SK-MEL-5 (cell line): ENCODE data around the gene SNRNP25. TPM values are rescaled to one million over a fixed set of nuclear protein-coding genes. Genes with fewer than 3 reads are reported as not detected.
"Not testable (repeated sequence)": the region's sequence is repeated elsewhere in the genome, so short reads cannot be mapped to it uniquely, and the experiment has no call there.

Experiments used
- DNase-seq: peaks from one replicate; pipeline ENCODE4 v3.0.0-alpha.2; 2016; ENCODE audit warnings: low read depth, low spot score
- in situ Hi-C: cut with HindIII; loops from 2 replicates; pipeline ENCODE4 v1.10.0; 2016; ENCODE audit warnings: low sequenced_read_pairs, high pct_unique_total_duplicates, low pct_unique_long_range_greater_than_20kb
- polyA plus RNA-seq, 2 experiments: library from polyadenylated mRNA; depleted of rRNA; stranded (reverse); fragments of >200 nt; gene quantifications; 2 replicates each; pipeline ENCODE4 v1.2.3, GENCODE V29; 2015
- total RNA-seq: library from RNA; depleted of rRNA; stranded (reverse); fragments of >200 nt; shearing (Covaris generic); gene quantifications from 2 replicates; pipeline ENCODE4 v1.2.3, GENCODE V29; 2014; rRNA removed

The SNRNP25 gene
- 26.0 and 28.2 TPM in 2 replicates for total RNA-seq
- polyA plus RNA-seq (2015; cell fraction: cytosol; rRNA removed) = 22.4 and 29.9 TPM in 2 replicates
- polyA plus RNA-seq (2015; cell fraction: nucleus; rRNA removed) = 16.0 and 24.5 TPM in 2 replicates

DNA sequence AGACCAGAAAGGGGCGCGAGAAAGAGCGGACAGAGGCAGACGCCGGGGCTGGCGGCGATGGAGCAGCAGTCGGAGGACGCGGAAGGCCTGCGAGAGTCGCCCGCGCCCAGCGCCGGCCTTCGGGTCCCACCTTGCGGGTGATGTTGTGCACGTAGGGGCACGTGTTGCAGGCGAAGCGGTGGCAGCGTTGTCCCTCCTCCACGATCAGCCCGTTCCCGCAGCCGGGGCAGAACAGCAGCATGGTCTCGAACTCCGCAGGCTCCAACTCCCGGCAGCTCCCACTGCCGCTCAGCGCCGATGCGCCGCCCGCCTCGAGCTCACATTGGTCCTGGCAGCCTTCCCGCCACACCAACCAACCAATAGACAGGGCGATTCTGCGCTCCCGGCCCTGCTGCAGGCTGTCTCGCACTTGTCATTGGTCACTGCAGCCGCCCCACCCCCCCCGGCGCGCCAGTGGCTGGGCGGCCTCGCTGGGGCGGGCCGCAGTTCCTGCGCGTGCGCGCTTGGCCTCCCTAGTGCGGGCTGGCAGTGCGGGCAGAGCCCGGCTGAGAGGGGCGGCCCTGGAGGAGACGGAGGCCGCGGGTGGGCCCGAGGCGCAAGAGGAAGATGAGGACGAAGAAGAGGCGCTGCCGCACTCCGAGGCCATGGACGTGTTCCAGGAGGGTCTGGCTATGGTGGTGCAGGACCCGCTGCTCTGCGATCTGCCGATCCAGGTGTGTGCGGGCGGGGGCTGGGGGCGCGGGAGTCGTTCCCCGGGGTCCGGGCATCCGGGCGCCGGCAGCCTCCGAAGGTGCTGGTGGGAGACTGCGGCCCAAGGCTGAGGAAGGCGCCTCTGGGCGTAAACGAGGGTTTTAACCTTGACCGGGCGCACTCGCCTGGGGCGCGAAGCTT lies at the start of gene SNRNP25, which contains the start of gene POLR3K:
Gene SNRNP25 (plus strand): TSS at position 483 of the 891 bp plus-strand sequence. CDS start 189 bp downstream, at position 672.
Gene POLR3K (minus strand): TSS at position 263 of the 891 bp plus-strand sequence. CDS start 22 bp downstream, at position 241.
- in situ Hi-C loops = no loop called here
- peak; percentile 97 for DNase-seq

DNA sequence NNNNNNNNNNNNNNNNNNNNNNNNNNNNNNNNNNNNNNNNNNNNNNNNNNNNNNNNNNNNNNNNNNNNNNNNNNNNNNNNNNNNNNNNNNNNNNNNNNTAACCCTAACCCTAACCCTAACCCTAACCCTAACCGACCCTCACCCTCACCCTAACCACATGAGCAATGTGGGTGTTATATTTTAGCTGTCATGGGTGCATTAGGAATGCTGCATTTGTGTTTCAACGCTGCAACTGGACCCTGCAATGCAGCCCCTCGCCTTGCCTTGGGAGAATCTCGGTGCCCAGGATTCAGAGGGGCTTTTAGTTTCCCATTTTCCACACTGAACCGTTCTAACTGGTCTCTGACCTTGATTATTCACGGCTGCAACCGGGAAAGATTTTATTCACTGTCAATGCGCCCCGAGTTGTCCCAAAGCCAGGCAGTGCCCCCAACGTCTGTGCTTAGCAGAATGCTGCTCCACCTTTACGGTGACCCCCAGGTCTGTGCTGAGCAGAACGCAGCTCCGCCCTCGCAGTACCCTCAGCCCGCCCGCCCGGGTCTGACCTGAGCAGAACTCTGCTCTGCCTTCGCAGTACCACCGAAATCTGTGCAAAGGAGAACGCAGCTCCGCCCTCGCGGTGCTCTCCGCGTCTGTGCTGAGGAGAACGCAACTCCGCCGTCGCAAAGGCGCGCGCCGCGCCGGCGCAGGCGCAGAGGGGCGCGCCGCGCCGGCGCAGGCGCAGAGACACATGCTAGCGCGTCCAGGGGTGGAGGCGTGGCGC lies 43.5 kb upstream of the SNRNP25 start:
- peak; percentile 80 for DNase-seq
- in situ Hi-C loops = no loop called here

DNA sequence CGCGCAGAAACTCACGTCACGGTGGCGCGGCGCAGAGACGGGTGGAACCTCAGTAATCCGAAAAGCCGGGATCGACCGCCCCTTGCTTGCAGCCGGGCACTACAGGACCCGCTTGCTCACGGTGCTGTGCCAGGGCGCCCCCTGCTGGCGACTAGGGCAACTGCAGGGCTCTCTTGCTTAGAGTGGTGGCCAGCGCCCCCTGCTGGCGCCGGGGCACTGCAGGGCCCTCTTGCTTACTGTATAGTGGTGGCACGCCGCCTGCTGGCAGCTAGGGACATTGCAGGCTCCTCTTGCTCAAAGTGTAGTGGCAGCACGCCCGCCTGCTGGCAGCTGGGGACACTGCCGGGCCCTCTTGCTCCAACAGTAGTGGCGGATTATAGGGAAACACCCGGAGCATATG lies 42.9 kb upstream of the SNRNP25 start:
- in situ Hi-C loops, DNase-seq: not testable (repeated sequence)

DNA sequence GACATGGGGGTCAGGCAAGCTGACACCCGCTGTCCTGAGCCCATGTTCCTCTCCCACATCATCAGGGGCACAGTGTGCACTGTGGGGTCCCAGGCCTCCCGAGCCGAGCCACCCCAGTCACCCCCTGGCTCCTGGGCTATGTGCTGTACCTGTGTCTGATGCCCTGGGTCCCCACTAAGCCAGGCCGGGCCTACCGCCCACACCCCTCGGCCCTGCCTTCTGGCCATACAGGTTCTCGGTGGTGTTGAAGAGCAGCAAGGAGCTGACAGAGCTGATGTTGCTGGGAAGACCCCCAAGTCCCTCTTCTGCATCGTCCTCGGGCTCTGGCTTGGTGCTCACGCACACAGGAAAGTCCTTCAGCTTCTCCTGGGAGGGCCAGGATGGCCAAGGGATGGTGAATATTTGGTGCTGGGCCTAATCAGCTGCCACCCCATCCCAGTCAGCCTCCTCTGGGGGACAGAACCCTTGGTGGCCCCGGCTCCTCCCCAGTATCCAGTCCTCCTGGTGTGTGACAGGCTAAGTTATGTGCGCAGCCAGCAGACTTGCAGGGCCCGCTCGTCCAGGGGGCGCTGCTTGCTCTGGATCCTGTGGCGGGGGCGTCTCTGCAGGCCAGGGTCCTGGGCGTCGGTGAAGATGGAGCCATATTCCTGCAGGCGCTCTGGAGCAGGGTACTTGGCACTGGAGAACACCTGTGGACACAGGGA lies 36.4 kb upstream of the SNRNP25 start:
- DNase-seq, in situ Hi-C loops: not testable (repeated sequence)

DNA sequence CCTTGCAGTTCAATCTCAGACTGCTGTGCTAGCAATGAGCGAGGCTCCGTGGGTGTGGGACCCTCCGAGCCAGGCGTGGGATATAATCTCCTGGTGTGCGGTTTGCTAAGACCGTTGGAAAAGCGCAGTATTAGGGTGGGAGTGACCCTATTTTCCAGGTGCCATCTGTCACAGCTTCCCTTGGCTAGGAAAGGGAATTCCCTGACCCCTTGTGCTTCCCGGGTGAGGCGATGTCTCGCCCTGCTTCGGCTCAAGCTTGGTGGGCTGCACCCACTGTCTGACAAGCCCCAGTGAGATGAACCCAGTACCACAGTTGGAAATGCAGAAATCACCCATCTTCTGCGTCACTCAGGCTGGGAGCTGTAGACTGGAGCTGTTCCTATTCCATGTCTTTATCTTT lies 32.7 kb upstream of the SNRNP25 start:
- in situ Hi-C loops, DNase-seq: not testable (repeated sequence)

DNA sequence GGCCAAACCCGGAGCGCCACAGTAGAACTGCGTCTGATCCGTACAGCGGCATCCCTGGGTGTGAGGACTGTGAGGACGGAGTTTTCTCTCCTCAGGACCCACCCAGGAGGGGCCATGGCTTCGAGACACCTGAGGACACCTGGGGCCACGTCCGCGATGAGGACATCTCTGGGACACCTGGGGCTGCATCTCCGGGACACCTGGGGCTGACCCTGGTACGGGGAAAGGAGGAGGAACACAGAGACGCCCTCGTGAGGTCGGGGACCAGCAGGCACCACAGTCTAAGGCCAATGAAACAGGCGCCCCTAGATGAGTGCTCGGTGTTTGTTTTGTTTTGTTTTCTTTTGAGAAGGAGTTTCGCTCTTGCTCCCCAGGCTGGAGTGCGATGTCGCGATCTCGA lies 29.5 kb upstream of the SNRNP25 start:
- DNase-seq, in situ Hi-C loops: not testable (repeated sequence)

DNA sequence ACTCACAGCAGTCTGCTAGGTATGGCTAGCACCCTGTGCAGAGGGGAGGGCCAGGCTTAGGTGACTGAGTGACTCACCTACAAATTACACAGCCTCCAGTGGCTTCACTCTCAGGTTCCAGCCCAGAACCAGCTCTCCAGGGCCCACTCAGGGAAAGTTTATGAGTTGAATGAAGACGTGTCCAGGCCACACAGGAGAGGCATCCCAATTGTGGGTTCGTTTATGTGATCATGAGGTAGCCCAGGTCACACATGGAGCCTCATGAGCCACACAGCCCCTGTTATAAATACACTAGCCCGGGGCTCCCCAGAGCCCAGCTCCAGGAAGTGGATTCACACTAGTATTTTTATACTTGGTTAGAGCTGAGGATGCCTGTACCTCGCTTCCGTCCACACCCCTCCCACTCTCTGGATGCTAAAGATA lies 27.7 kb upstream of the SNRNP25 start:
- in situ Hi-C loops, DNase-seq: not testable (repeated sequence)

DNA sequence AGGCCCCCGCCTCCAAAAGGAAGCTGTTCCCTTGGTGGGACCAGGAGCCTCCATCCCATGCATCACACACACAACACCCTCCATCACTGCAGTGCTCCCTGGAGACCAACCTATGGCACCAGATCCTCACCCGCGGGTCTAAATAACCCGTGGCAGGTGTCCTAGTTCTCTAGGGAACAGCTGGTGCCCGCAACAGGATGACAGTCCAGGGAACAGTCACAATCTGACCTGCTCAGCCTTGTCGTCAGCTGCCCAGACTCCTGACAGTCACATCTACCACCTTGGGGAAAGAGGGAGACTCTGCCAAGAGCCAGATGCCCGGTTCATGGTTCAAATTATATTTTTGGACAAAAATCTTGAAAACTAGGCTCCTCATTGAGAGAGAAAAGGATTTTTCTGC lies 23.0 kb upstream of the SNRNP25 start:
- DNase-seq, in situ Hi-C loops: not testable (repeated sequence)

DNA sequence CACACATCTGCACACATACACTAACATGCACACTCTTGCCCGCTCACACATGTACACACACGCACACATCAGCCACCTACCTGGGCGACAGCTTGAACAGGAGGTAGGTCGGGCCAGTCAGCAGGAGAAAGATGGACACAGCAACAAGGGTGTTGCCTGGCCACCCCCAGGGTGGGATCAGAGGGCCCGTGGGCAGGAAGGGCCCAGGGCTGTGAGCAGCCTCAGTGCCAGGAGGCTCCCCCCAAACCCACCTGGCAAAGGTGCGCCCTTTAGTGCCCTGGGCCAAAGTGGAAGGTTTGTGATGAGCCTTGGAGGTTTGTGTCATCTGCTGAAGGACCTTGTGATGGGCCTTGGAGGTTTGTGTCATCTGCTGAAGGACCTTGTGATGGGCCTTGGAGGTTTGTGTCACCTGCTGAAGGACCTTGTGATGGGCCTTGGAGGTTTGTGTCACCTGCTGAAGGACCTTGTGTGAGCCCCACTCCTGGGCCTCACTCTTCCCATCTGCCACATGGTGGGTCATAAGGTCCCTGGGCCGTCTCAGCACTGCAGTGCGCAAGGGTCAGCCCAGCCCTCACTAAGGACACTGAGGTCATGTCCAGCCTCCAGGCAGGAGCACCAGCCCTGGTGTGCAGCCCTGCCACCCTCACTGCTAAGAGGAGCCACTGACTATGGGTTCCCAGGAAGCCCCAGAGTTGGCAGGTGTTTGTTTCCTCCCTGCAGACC lies 20.3 kb upstream of the SNRNP25 start:
- DNase-seq, in situ Hi-C loops: not testable (repeated sequence)

DNA sequence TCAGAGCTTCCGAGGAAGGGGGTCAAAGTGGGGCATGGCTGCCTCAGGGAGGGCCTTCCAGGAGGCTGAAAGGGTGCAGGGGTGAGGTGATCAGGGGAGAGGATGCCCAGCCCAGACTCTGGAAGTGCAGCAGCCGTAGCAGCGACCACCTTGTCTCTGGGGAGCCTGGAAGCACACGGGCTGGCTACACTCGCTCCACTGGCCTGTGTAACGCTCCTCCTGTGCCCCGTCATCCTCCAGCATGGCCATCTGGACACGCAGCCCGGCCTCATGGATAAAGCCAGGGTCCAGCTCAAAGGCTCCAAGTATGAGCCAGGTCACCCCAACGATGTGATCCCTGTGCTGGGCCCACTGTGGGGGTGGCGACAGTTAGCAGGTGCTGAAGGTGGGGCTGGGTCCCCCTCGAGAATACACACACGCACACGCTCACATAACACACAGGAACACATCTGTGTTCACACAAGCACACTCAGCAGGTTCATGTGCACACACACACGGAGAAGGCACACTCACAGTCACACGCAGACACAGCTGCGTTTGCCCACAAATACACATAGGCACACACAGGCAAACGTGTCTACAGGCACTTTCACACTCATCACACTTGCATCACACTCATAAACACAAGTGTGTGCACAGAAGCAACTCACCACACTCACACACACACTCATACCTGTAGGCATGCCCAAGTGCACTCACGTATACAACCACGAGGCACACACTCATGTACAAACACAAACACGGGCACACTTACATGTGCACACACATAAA lies 19.6 kb upstream of the SNRNP25 start:
- in situ Hi-C loops = no loop called here
- DNase-seq = no peak

DNA sequence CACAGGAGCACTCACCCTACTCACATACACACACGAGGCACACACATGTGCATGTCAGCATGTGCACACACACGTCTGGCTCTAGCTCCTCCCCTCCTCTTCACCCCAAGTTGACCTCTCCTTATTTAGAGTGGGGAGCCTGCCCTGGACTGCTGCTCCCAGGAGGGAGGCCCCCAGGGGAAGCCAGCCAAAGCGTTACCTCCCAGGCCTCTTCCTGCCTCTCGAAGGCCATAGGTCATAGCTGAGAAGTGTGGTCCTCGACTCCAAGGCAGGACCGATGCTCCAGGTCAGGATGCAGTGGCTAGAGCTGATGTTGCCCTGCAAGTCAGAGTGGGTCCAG lies 19.0 kb upstream of the SNRNP25 start:
- in situ Hi-C loops = no loop called here
- no peak for DNase-seq

DNA sequence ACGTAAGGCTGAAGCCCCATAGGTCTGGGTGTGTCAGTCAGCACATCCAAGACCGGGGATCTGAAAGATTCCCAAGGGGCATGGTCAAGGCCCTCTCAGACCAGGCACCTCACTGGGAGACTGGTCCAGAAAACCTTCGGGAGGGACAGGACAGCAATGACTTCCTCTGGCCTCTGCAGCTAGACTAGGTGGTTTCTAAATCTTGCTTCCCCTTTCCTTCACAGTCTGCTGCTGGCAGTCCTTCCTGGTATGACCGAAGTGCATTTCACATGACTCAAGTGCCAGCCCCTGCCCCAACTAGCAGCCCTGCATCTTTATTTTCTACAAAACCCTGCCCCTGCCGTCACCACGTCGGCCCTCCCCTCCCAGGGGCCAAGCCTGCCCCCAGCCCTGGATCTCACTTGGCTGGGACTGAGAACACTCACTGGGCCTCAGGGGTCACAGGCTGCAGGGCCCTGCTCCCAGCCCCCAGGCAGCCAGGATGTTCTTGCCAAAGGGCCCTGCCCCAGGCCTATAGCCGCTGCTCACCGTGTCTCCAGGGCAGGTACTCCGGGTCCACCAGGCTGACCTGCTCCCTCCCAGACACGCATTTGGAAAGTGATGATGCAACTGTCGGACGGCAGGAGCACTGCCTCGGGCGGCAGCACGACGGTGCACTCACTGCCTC lies 18.5 kb upstream of the SNRNP25 start:
- in situ Hi-C loops = no loop called here
- no peak for DNase-seq

DNA sequence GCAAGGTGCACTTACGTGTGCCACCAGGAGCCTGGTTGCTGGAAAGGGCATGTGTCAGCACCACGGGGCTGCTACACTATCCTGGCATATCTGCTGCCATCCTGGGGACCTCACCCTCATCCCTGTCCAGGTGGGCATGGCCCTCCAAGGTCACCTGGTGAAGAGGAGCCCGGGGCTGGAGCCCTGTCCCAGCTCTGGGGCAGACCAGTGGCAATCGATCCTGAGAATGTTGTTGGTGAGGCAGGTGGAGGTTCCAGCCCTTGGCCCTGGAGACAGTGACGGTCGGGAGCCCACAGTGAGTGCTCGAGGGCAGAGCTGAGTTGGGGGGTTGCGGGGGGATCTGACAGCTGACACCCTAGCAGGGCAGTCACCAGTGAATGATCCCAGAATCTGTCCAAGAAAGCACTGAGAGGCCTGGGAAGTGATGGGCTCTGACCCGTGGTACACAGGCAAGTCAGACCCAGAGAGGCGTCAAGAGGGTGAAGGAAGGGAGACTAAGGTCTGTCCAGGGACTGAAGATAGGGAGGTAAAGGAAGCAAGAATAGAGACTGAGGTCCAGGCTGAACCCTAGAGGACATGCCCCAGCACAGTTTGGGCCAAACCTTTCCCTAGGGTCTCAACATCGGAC lies 17.8 kb upstream of the SNRNP25 start:
- in situ Hi-C loops = no loop called here
- DNase-seq = no peak

DNA sequence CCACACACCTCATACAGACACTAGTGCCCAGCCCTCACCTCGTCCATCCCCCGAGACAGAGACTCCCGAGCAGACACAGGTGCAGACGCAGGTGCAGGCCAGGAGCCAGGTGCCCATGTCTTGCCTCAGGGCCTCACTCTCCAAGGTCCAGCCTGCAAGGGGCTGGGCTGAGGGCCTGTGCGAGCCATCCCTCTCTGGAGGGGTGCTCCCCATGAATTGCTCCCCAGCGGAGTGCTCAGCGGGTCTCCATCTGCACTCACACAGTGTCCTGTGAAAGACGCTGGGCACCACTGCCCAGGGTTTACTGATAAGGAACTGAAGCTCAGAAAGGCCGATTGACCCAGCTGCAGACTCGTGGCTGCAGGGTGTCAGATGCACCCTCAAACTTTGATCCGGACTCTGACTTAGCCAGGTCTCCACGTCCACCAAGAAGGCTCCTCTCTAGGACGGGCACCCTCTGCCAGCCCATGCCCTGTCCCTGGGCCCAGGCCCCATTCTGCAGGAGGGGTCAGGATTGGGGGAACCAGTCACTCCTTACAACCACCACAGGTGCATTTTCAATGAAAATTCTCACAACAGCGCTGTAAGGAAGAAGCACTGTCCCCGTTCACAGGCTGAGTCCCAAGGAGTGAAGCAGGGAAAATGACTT lies 17.2 kb upstream of the SNRNP25 start:
- in situ Hi-C loops = no loop called here
- no peak for DNase-seq

DNA sequence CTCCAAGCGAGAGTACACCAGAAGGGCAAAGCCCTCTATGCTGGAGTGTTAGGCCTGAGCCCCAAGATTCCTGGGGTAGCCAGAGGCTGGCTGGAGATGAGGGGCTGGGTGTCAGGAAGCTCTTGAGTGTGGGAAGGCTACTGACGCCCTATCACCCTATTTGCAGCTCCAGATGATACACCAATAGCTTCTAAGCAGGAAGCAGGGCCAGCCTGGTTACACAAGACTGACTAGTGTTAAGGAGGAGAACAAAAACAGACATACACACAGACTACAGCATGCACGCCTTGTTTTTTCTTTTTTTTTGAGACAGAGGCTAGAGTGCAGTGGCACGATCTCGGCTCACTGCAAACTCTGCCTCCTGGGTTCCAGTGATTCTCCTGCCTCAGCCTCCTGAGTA lies 16.1 kb upstream of the SNRNP25 start:
- no peak for DNase-seq
- in situ Hi-C loops = no loop called here
